Osteoblast (primary cell): ENCODE measurements around the gene CDK4. TPM values are rescaled to one million over a fixed set of nuclear protein-coding genes. Genes with fewer than 3 reads are reported as not detected.
A peak's percentile ranks its signal among the peaks of the same experiment; 100 is the strongest.

Experiments used
- DNase-seq: peaks from one replicate; pipeline ENCODE4 v3.0.0; 2011; ENCODE audit warnings: low spot score, mixed read lengths; ENCODE audit not compliant: insufficient read length; ENCODE audit errors: missing footprints
- H2AFZ ChIP-seq: 2 replicates; pipeline ENCODE4 v1.6.0; 2011; ENCODE audit warnings: mild to moderate bottlenecking, low read length
- H3K27ac ChIP-seq: 2 replicates; pipeline ENCODE4 v1.5.1; 2011; ENCODE audit warnings: mild to moderate bottlenecking, low read depth, low read length, moderate library complexity
- H3K27me3 ChIP-seq: 2 replicates; pipeline ENCODE4 v1.6.0; 2012; ENCODE audit warnings: mild to moderate bottlenecking, control low read depth, inconsistent platforms, low read length, moderate library complexity; ENCODE audit not compliant: insufficient read depth
- H3K36me3 ChIP-seq: 2 replicates; pipeline ENCODE4 v1.5.1; 2011; ENCODE audit warnings: mild to moderate bottlenecking, low read length, control low read depth, moderate library complexity; ENCODE audit not compliant: insufficient read depth
- H3K4me1 ChIP-seq: 2 replicates; pipeline ENCODE4 v1.5.1; 2011; ENCODE audit warnings: mild to moderate bottlenecking, low read length, control low read depth, moderate library complexity; ENCODE audit not compliant: insufficient read depth
- H3K4me2 ChIP-seq: 2 replicates; pipeline ENCODE4 v1.6.0; 2011; ENCODE audit warnings: mild to moderate bottlenecking, low read length; ENCODE audit not compliant: insufficient read depth
- H3K4me3 ChIP-seq: fragments of 200-600 bp; sonication (generic); 3 replicates; pipeline ENCODE4 v1.5.1; 2012; ENCODE audit warnings: mild to moderate bottlenecking, low read length, inconsistent platforms; ENCODE audit not compliant: insufficient read depth
- H3K79me2 ChIP-seq: 2 replicates; pipeline ENCODE4 v1.6.0; 2012; ENCODE audit warnings: mild to moderate bottlenecking, low read length, control low read depth, inconsistent platforms; ENCODE audit not compliant: insufficient read depth
- H3K9me3 ChIP-seq: 2 replicates; pipeline ENCODE4 v1.5.1; 2011; ENCODE audit warnings: low read depth, low read length, control low read depth
- H4K20me1 ChIP-seq: 2 replicates; pipeline ENCODE4 v1.6.0; 2012; ENCODE audit warnings: mild to moderate bottlenecking, low read length, control low read depth; ENCODE audit not compliant: insufficient read depth
- CTCF ChIP-seq: IDR thresholded peaks from 2 replicates; pipeline ENCODE4 v1.5.1; 2011; ENCODE audit warnings: mild to moderate bottlenecking, low read depth, low read length, moderate library complexity; ENCODE audit errors: extremely low read depth
- total RNA-seq: library from RNA; depleted of rRNA; stranded (reverse); fragments of >200 nt; gene quantifications from 2 replicates; pipeline ENCODE4 v1.2.3, GENCODE V29; 2012

Gene CDK4
- total RNA-seq, 1 donor, result 293 TPM

- Histone ChIP-seq H4K20me1 (peaks cover 2% of the 10 kb centered on the region), H3K36me3 (no peaks in the 10 kb centered on the region), H3K4me1 (peaks cover 4% of the 10 kb centered on the region), H2AFZ (no peak overlapping the region), H3K79me2 (no peaks in the 10 kb centered on the region), H3K9me3 (no peaks in the 10 kb centered on the region), H3K4me2 (no peak overlapping the region), H3K27ac (no peak overlapping the region), H3K4me3 (no peak overlapping the region), H3K27me3 (peaks cover 17% of the 10 kb centered on the region)
- DNase-seq, result peak; percentile 19
- no peak for TF ChIP-seq CTCF
Observed at GRCh38 chr12:57727758-57728395, 24.2 kb downstream of the CDK4 start.

GRCh38 chr12:57726884-57727757 is 25.0 kb downstream of the CDK4 start:
- Histone ChIP-seq H3K9me3 (no peaks in the 10 kb centered on the region), H3K4me1 (peaks cover 4% of the 10 kb centered on the region), H2AFZ (peak overlapping the region; percentile 72), H4K20me1 (peaks cover 2% of the 10 kb centered on the region), H3K36me3 (no peaks in the 10 kb centered on the region), H3K79me2 (no peaks in the 10 kb centered on the region), H3K27me3 (peaks cover 17% of the 10 kb centered on the region), H3K4me3 (peak overlapping the region; percentile 83), H3K27ac (no peak overlapping the region), H3K4me2 (peak overlapping the region; percentile 88)
- no peak for TF ChIP-seq CTCF
- peak; percentile 86 for DNase-seq

- peaks cover 2% of the 10 kb centered on the region for H4K20me1 ChIP-seq
- H3K4me1 ChIP-seq, result peaks cover 4% of the 10 kb centered on the region
- peaks cover 15% of the 10 kb centered on the region for H3K27me3 ChIP-seq
- peak overlapping the region; percentile 88 for H3K4me2 ChIP-seq
- peak overlapping the region; percentile 10 for H3K27ac ChIP-seq
- peak overlapping the region; percentile 97 for H2AFZ ChIP-seq
- peak; percentile 85 for TF ChIP-seq CTCF
- no peaks in the 10 kb centered on the region for H3K79me2 ChIP-seq
- peak overlapping the region; percentile 83 for H3K4me3 ChIP-seq
- peak; percentile 98 for DNase-seq
- no peaks in the 10 kb centered on the region for H3K9me3 ChIP-seq
- H3K36me3 ChIP-seq, result no peaks in the 10 kb centered on the region
Observed at GRCh38 chr12:57726151-57726883, 25.8 kb downstream of the CDK4 start.
